Peyer's patch (tissue), 4 donors: ENCODE measurements around the gene RGS3.
"Not testable (repeated sequence)": the region's sequence is repeated elsewhere in the genome, so short reads cannot be mapped to it uniquely, and the experiment has no call there.

ENCODE experiments used
- POLR2A ChIP-seq, 2 donors: fragments of 450-650 bp; IDR thresholded peaks; one replicate each; pipeline ENCODE4 v1.5.1; 2017; ENCODE audit warnings: antibody characterized with exemption in 2 of 2, mild to moderate bottlenecking in 2 of 2, moderate library complexity in 2 of 2
- TF ChIP-seq, protein P1 (sequence below), 6 experiments: fragments of 450-650 bp in 4 of 6; fragments of 200-600 bp in 2 of 6; sonication (generic) in 1 of 6; IDR thresholded peaks; one replicate each; pipeline ENCODE4 v1.5.1; 2017 to 2019; ENCODE audit warnings: antibody characterized with exemption in 6 of 6, mild to moderate bottlenecking in 3 of 6, moderate library complexity in 1 of 6

DNA sequence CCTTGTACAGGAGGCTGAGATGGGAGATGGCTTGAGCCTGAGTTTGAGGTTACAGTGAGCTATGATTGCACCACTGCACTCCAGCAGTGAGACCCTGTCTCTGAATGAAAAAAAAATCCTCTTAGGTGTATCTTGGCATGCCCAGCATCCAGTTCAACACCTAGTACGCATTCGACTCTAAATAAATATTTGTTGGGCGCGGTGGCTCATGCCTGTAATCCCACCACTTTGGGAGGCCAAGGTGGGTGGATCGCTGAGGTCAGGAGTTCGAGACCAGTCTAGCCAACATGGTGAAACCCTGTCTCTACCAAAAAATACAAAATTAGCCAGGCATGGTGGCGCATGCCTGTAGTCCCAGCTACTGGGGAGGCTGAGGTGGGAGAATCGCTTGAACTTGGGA is 86.4 kb downstream of the RGS3 start:
- TF ChIP-seq, protein P1, sequence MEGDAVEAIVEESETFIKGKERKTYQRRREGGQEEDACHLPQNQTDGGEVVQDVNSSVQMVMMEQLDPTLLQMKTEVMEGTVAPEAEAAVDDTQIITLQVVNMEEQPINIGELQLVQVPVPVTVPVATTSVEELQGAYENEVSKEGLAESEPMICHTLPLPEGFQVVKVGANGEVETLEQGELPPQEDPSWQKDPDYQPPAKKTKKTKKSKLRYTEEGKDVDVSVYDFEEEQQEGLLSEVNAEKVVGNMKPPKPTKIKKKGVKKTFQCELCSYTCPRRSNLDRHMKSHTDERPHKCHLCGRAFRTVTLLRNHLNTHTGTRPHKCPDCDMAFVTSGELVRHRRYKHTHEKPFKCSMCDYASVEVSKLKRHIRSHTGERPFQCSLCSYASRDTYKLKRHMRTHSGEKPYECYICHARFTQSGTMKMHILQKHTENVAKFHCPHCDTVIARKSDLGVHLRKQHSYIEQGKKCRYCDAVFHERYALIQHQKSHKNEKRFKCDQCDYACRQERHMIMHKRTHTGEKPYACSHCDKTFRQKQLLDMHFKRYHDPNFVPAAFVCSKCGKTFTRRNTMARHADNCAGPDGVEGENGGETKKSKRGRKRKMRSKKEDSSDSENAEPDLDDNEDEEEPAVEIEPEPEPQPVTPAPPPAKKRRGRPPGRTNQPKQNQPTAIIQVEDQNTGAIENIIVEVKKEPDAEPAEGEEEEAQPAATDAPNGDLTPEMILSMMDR (IDR thresholded peaks at IDR 0.05) = not testable (repeated sequence)
- TF ChIP-seq POLR2A (IDR thresholded peaks at IDR 0.05) = not testable (repeated sequence)
